Endothelial cell (in vitro differentiated cells): ENCODE results near the gene DIRAS3. TPM values are rescaled to one million over a fixed set of nuclear protein-coding genes. Genes with fewer than 3 reads are reported as not detected.

Experiments used
- DNase-seq: peaks from one replicate; pipeline ENCODE4 v3.0.0; 2021; ENCODE audit warnings: low spot score
- H3K27ac Mint-ChIP-seq: one replicate; pipeline ENCODE4 v1.8.0; 2021; ENCODE audit warnings: mixed read lengths, inconsistent platforms; ENCODE audit not compliant: unreplicated experiment
- H3K27me3 Mint-ChIP-seq: one replicate; pipeline ENCODE4 v1.8.0; 2021; ENCODE audit warnings: mild to moderate bottlenecking, moderate library complexity, mixed read lengths, inconsistent platforms; ENCODE audit not compliant: unreplicated experiment
- H3K36me3 Mint-ChIP-seq: one replicate; pipeline ENCODE4 v1.8.0; 2021; ENCODE audit warnings: mild to moderate bottlenecking, low read depth, mixed read lengths, inconsistent platforms; ENCODE audit not compliant: unreplicated experiment
- H3K4me1 Mint-ChIP-seq: one replicate; pipeline ENCODE4 v1.8.0; 2021; ENCODE audit warnings: mild to moderate bottlenecking, mixed read lengths, inconsistent platforms; ENCODE audit not compliant: unreplicated experiment
- H3K4me3 Mint-ChIP-seq: one replicate; pipeline ENCODE4 v1.8.0; 2021; ENCODE audit warnings: mild to moderate bottlenecking, mixed read lengths, inconsistent platforms; ENCODE audit not compliant: unreplicated experiment
- H3K9me3 Mint-ChIP-seq: one replicate; pipeline ENCODE4 v1.8.0; 2021; ENCODE audit warnings: mixed read lengths, inconsistent platforms; ENCODE audit not compliant: unreplicated experiment
- total RNA-seq: library from RNA; stranded (reverse); fragmentation: NEBNext Ultra II Directional; extraction: Animal tissue kit (Norgen Biotek cat#: 25700); gene quantifications from one replicate; pipeline ENCODE4 v1.2.1, GENCODE V29; 2021; ENCODE audit not compliant: unreplicated experiment
- TF ChIP-seq, protein P1 (sequence below): fragments of 200-600 bp; sonication (generic); IDR thresholded peaks from one replicate; pipeline ENCODE4 v1.5.0; 2021; ENCODE audit warnings: antibody characterized with exemption; ENCODE audit not compliant: unreplicated experiment

The DIRAS3 gene
- total RNA-seq, 1 donor from 2014 or later, result 0.49 TPM

DNA sequence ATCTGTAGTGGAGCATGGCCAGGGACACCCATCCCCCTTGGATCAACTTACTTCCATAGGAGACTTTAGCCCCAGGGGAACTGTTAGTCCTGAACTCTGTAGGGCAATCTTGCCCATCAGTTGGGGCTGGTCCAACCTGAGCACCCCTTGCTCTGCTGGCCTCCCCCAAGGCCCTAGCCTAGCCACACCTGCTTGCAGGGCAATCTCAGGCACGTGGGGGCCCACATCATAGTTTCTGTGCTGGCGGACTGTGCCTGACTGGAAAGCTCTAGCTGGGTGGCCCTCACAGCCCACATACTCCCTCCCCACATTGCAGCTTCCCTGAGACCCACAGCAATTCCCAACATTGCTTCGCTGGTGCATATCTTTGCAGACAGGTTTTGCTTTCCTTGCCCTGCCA is 6.6 kb upstream of the DIRAS3 start:
- H3K36me3 Mint-ChIP-seq, result peaks cover 5% of the 10 kb centered on the region
- peaks cover 3% of the 10 kb centered on the region for H3K27me3 Mint-ChIP-seq
- H3K4me3 Mint-ChIP-seq, result no peak overlapping the region
- DNase-seq, result no peak
- H3K27ac Mint-ChIP-seq, result no peak overlapping the region
- H3K9me3 Mint-ChIP-seq, result peaks cover 5% of the 10 kb centered on the region
- no peaks in the 10 kb centered on the region for H3K4me1 Mint-ChIP-seq
- TF ChIP-seq, protein P1, sequence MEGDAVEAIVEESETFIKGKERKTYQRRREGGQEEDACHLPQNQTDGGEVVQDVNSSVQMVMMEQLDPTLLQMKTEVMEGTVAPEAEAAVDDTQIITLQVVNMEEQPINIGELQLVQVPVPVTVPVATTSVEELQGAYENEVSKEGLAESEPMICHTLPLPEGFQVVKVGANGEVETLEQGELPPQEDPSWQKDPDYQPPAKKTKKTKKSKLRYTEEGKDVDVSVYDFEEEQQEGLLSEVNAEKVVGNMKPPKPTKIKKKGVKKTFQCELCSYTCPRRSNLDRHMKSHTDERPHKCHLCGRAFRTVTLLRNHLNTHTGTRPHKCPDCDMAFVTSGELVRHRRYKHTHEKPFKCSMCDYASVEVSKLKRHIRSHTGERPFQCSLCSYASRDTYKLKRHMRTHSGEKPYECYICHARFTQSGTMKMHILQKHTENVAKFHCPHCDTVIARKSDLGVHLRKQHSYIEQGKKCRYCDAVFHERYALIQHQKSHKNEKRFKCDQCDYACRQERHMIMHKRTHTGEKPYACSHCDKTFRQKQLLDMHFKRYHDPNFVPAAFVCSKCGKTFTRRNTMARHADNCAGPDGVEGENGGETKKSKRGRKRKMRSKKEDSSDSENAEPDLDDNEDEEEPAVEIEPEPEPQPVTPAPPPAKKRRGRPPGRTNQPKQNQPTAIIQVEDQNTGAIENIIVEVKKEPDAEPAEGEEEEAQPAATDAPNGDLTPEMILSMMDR, result no peak

DNA sequence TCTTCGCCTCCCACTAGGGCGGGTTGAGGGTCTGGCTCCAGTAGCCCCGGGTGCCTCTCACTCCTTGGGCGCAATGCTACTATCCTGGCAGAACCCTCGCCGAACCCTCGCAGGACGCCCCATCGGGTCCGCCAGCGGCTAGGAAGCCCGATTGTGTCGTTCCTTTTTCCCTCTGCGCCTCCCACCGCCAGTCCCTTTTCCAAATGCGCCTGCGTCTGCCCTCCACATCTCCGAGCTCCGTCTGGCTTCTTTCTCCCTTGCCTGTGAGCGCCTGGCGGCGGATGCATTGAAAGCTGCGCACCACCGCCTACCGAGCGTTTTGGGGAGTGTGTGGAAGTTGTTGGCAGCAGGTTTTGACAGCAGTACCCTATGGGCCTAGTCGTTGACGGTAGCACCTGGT is 1.0 kb upstream of the DIRAS3 start:
- H3K36me3 Mint-ChIP-seq, result no peaks in the 10 kb centered on the region

DNA sequence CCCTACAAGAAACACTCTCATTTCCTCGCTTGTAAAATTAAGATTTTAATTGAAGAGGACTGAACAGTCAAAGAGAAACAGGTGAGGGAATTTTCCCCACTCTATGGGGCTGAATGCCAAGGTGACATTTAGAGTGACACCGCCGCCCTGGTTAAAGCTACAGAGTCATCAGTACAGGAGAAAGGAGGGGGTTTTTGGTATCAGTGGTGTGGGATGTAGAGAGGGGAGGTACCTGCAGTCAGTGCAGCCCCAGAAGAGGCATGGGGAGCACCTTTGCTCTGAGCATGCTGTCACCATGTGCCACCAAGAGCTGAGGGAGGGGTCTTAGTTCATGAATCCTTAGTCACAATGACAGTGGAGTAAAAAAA is 2.8 kb downstream of the DIRAS3 start:
- Mint-ChIP-seq H3K4me3 (no peak overlapping the region), H3K4me1 (no peaks in the 10 kb centered on the region), H3K27ac (no peak overlapping the region), H3K36me3 (no peaks in the 10 kb centered on the region), H3K27me3 (peaks cover 4% of the 10 kb centered on the region), H3K9me3 (no peaks in the 10 kb centered on the region)
- TF ChIP-seq, protein P1, result no peak
- no peak for DNase-seq

More for the DNA sequence above, 1.0 kb upstream of the DIRAS3 start:
- Mint-ChIP-seq H3K4me1 (no peaks in the 10 kb centered on the region), H3K27me3 (peaks cover 4% of the 10 kb centered on the region), H3K4me3 (no peak overlapping the region), H3K9me3 (no peaks in the 10 kb centered on the region), H3K27ac (no peak overlapping the region)
- TF ChIP-seq, protein P1, result no peak
- peak; percentile 58 for DNase-seq

DNA sequence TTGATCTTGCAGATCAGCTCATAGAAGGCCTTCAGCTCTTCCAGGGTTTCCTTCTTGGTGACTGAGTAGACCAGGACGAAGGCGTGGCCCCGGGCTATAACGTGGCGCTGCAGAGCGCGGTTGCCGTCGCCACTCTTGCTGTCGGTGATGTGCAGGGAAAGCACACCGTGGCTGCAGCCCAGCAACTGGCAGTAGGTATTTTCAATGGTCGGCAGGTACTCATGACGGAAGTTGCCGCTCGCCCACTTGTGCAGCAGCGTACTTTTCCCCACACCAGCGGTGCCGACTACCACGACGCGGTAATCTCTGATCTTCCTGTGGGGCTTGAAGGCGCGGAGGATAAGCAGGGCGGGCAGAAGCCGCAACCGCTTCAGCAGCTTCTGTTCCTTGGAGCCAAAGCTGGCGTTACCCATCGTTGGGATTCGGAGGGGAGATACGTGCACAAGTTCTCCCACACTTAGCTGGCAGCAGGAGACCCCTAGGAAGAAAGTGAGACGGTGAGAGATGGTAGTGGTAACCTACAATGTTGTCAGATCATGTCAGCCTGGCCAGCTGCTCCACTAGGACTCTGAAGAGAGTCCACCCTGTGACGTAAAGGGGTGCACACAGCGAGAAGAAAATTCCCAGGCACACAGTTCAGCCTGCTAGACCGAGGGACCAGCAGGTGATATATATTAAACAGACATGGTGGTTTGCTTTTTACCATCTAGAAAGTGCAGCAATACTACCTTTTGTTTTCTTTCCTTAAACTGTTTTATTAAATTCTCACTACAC is 3.4 kb downstream of the DIRAS3 start:
- Mint-ChIP-seq H3K36me3 (no peaks in the 10 kb centered on the region), H3K4me1 (no peaks in the 10 kb centered on the region), H3K27me3 (peaks cover 4% of the 10 kb centered on the region), H3K27ac (no peak overlapping the region), H3K4me3 (no peak overlapping the region), H3K9me3 (no peaks in the 10 kb centered on the region)
- no peak for DNase-seq
- TF ChIP-seq, protein P1, result no peak

DNA sequence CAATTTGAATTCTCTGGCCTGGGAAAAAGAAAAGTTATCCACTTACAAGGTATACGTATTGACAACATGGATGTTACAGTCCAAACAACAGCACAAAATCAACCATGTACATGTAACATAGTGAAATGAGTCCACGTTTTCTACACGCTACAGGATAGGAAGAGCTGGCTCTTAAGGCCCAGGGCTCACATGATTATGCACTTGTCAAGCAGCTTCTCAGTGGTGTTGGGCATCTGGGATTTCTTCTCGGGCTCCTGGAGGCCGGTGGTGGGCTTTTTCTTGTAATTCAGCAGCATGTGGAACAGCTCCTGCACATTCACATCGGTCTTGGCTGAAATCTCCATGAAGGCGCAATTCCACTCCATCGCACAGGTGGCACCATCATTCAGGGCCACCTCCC is 4.0 kb downstream of the DIRAS3 start:
- no peak for DNase-seq
- Mint-ChIP-seq H3K4me1 (no peaks in the 10 kb centered on the region), H3K36me3 (no peaks in the 10 kb centered on the region), H3K4me3 (no peak overlapping the region), H3K27ac (no peak overlapping the region), H3K9me3 (no peaks in the 10 kb centered on the region), H3K27me3 (peaks cover 4% of the 10 kb centered on the region)
- TF ChIP-seq, protein P1, result no peak
